ENCODE measurements around the gene PCDHGA1.

DNA sequence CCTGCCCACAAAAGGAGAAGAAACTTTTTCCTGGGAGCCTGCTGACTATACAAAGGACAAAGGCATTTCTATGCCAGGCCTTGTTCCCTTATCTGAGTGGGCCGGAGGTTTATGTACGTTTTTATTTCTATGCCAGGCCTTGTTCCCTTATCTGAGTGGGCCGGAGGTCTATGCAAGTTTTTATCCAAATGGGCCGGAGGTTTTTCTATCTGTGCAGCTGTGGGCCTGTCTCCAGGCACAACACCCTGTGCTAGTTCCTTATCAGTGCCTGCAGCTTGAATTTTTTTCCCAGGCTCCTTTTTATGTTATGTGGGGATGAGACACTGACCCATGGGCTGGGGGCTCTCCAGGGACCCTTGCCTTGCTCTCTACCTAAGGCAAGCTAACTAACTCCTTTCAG, 31.9 kb upstream of the PCDHGA1 start:
- no peak for TF ChIP-seq POLR2AphosphoS5 (IDR thresholded peaks at IDR 0.05)
- TF ChIP-seq, protein P1, sequence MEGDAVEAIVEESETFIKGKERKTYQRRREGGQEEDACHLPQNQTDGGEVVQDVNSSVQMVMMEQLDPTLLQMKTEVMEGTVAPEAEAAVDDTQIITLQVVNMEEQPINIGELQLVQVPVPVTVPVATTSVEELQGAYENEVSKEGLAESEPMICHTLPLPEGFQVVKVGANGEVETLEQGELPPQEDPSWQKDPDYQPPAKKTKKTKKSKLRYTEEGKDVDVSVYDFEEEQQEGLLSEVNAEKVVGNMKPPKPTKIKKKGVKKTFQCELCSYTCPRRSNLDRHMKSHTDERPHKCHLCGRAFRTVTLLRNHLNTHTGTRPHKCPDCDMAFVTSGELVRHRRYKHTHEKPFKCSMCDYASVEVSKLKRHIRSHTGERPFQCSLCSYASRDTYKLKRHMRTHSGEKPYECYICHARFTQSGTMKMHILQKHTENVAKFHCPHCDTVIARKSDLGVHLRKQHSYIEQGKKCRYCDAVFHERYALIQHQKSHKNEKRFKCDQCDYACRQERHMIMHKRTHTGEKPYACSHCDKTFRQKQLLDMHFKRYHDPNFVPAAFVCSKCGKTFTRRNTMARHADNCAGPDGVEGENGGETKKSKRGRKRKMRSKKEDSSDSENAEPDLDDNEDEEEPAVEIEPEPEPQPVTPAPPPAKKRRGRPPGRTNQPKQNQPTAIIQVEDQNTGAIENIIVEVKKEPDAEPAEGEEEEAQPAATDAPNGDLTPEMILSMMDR (IDR thresholded peaks at IDR 0.05 in 8 of 11, conservative IDR thresholded peaks at IDR 0.05 in 3 of 11): no peak

Measured in spleen (tissue), 7 donors.